PC-9 (cell line): ENCODE measurements around the gene ANXA8L1.
"Not testable (repeated sequence)": the region's sequence is repeated elsewhere in the genome, so short reads cannot be mapped to it uniquely, and the experiment has no call there.

Experiments
- EZH2 ChIP-seq: fragments of 200-600 bp; sonication (generic); IDR thresholded peaks from 2 replicates; pipeline ENCODE4 v1.8.0; 2017; ENCODE audit warnings: antibody characterized with exemption, low read depth
- TF ChIP-seq, protein P1 (sequence below): fragments of 200-600 bp; sonication (generic); conservative IDR thresholded peaks from 2 replicates; pipeline ENCODE4 v1.6.1; 2017; ENCODE audit warnings: mixed run types, antibody characterized with exemption, mild to moderate bottlenecking, moderate library complexity

DNA sequence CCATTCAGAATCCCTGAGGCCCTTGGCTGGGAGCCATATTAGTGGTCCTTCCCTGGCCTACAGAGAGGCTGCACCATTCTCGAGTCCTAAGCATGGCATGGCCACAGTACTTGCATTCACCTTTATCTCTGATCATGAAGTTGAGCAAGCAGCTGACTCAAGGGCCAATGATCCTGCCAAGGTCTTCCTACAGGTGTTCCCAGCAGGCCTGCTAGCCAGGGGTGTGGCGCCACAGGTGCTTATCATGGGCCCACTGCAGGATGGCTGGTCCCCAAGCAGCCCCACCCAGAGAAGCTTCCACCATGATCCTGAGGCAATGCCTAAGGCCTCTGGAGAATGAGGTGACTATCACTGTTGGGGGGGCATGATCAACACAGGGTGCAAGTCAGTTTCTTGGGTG lies 48.0 kb downstream of the ANXA8L1 start:
- TF ChIP-seq, protein P1, sequence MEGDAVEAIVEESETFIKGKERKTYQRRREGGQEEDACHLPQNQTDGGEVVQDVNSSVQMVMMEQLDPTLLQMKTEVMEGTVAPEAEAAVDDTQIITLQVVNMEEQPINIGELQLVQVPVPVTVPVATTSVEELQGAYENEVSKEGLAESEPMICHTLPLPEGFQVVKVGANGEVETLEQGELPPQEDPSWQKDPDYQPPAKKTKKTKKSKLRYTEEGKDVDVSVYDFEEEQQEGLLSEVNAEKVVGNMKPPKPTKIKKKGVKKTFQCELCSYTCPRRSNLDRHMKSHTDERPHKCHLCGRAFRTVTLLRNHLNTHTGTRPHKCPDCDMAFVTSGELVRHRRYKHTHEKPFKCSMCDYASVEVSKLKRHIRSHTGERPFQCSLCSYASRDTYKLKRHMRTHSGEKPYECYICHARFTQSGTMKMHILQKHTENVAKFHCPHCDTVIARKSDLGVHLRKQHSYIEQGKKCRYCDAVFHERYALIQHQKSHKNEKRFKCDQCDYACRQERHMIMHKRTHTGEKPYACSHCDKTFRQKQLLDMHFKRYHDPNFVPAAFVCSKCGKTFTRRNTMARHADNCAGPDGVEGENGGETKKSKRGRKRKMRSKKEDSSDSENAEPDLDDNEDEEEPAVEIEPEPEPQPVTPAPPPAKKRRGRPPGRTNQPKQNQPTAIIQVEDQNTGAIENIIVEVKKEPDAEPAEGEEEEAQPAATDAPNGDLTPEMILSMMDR = not testable (repeated sequence)
- TF ChIP-seq EZH2 = not testable (repeated sequence)
